ENCODE data around the gene RALGAPB. TPM values are rescaled to one million over a fixed set of nuclear protein-coding genes. Genes with fewer than 3 reads are reported as not detected.

Gene RALGAPB
- total RNA-seq, 1 experiment from 2014 or later, result 30.4 TPM

DNA sequence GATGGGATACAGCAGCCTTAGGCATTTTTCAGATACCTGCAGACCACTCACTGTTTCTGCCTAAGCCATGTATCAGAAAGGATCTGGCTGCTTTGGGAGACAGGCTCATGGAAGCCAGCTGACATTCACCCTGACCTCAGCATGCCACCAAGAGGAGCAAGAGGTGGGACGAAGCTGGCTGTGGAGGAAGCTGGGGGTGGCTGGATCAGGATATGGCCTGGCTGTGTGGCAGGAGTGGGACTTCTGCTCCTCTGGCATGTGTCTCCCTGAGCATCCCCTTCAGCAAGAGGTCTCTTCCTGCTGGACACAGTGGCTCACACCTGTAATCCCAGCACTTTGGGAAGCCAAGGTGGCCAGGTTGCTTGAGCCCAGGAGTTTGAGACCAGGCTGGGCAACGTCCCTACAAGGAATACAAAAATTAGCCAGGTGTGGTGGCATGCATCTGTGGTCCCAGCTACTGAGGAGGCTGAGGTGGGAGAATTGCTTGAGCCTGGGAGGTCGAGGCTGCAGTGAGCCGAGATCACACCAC lies 109.3 kb downstream of the RALGAPB start:
- no peaks in the 10 kb centered on the region for H3K9me2 ChIP-seq (replicated peaks; ENCODE audit: low read length)
- no peak overlapping the region for H3K9ac ChIP-seq (ENCODE audit: low read length)
- H3K79me2 ChIP-seq (ENCODE audit: low read length), result no peaks in the 10 kb centered on the region
- DNase-seq, result no peak
- no peaks in the 10 kb centered on the region for H3K4me1 ChIP-seq (ENCODE audit: insufficient read depth, low read length)
- H3K4me3 ChIP-seq (ENCODE audit: low read length), result no peak overlapping the region
- no TSS peak for BruUV-seq (replicated peaks)
- TF ChIP-seq EZH2phosphoT487 (IDR thresholded peaks at IDR 0.05; ENCODE audit: borderline replicate concordance, low read length), result no peak
- TF ChIP-seq CTCF (conservative IDR thresholded peaks at IDR 0.05; ENCODE audit: low read depth, low read length), result no peak
- no peak for TF ChIP-seq EZH2 (IDR thresholded peaks at IDR 0.05; ENCODE audit: low read length, unreplicated experiment)
- POLR2A ChIA-PET (ENCODE audit: unreplicated experiment), result no interaction called here
- H3K4me2 ChIP-seq (ENCODE audit: low read length), result no peak overlapping the region
- H3F3A ChIP-seq (ENCODE audit: low read length, unreplicated experiment), result no peaks in the 10 kb centered on the region
- intact Hi-C loops (cut with micrococcal nuclease), result no loop called here
- peaks cover 4% of the 10 kb centered on the region; the same call in 1 of the 2 replicates for H3K36me3 ChIP-seq (ENCODE audit: low read depth, low read length)
- CTCF ChIA-PET, result no interaction called here
- no peaks in the 10 kb centered on the region for H3K27me3 ChIP-seq (ENCODE audit: low read length)
- H2AFZ ChIP-seq (ENCODE audit: low read length), result no peak overlapping the region
- H3K27ac ChIP-seq (ENCODE audit: low read length), result no peak overlapping the region
- ATAC-seq, result no peak
- no peaks in the 10 kb centered on the region for H4K20me1 ChIP-seq (ENCODE audit: low read length)
- H3K9me3 ChIP-seq (ENCODE audit: low read length), result no peaks in the 10 kb centered on the region

DNA sequence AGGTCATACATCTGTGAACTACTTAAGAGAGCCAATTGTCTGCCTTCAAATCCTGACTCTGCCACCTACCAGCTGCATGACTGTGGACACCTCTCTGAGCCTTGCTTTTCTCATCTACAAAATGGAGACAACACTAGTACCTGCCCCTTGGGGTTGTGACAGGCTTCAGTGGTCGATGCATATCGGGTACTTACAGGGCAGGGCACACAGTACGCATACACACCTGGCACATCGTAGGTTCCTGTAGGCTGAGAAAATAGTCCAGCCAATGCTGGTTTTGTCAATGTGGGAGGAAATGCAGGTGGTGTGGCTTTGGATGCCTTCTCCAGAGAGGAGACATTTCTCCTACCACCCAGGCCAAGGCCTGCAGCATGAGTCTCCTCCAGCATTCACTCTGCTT lies 110.7 kb downstream of the RALGAPB start:
- Histone ChIP-seq H2AFZ (ENCODE audit: low read length) (no peak overlapping the region), H3K27me3 (ENCODE audit: low read length) (no peaks in the 10 kb centered on the region), H3K27ac (ENCODE audit: low read length) (no peak overlapping the region), H3K9me2 (replicated peaks; ENCODE audit: low read length) (no peaks in the 10 kb centered on the region), H3K36me3 (ENCODE audit: low read depth, low read length) (no peaks in the 10 kb centered on the region), H3F3A (ENCODE audit: low read length, unreplicated experiment) (no peaks in the 10 kb centered on the region), H3K4me3 (ENCODE audit: low read length) (no peak overlapping the region), H3K9ac (ENCODE audit: low read length) (no peak overlapping the region), H4K20me1 (ENCODE audit: low read length) (no peaks in the 10 kb centered on the region), H3K9me3 (ENCODE audit: low read length) (no peaks in the 10 kb centered on the region), H3K4me2 (ENCODE audit: low read length) (no peak overlapping the region), H3K79me2 (ENCODE audit: low read length) (no peaks in the 10 kb centered on the region), H3K4me1 (ENCODE audit: insufficient read depth, low read length) (no peaks in the 10 kb centered on the region)
- TF ChIP-seq CTCF (conservative IDR thresholded peaks at IDR 0.05; ENCODE audit: low read depth, low read length) (no peak), EZH2 (IDR thresholded peaks at IDR 0.05; ENCODE audit: low read length, unreplicated experiment) (no peak), EZH2phosphoT487 (IDR thresholded peaks at IDR 0.05; ENCODE audit: borderline replicate concordance, low read length) (no peak)
- CTCF ChIA-PET, result no interaction called here
- intact Hi-C loops (cut with micrococcal nuclease), result no loop called here
- no TSS peak for BruUV-seq (replicated peaks)
- ATAC-seq (no peak), DNase-seq (no peak)
- POLR2A ChIA-PET (ENCODE audit: unreplicated experiment), result no interaction called here

GRCh38 chr20:38584099-38584763 lies 111.6 kb downstream of the RALGAPB start:
- H3K9ac ChIP-seq (ENCODE audit: low read length), result no peak overlapping the region
- H3K27me3 ChIP-seq (ENCODE audit: low read length), result no peaks in the 10 kb centered on the region
- no peaks in the 10 kb centered on the region for H3F3A ChIP-seq (ENCODE audit: low read length, unreplicated experiment)
- no peaks in the 10 kb centered on the region for H3K36me3 ChIP-seq (ENCODE audit: low read depth, low read length)
- no peak overlapping the region for H2AFZ ChIP-seq (ENCODE audit: low read length)
- no peaks in the 10 kb centered on the region for H3K9me3 ChIP-seq (ENCODE audit: low read length)
- no peak overlapping the region for H3K27ac ChIP-seq (ENCODE audit: low read length)
- no peak for ATAC-seq
- no peaks in the 10 kb centered on the region for H4K20me1 ChIP-seq (ENCODE audit: low read length)
- BruUV-seq (replicated peaks), result no TSS peak
- TF ChIP-seq EZH2phosphoT487 (IDR thresholded peaks at IDR 0.05; ENCODE audit: borderline replicate concordance, low read length), result no peak
- TF ChIP-seq CTCF (conservative IDR thresholded peaks at IDR 0.05; ENCODE audit: low read depth, low read length), result no peak
- TF ChIP-seq EZH2 (IDR thresholded peaks at IDR 0.05; ENCODE audit: low read length, unreplicated experiment), result no peak
- CTCF ChIA-PET, result no interaction called here
- intact Hi-C loops (cut with micrococcal nuclease), result no loop called here
- H3K9me2 ChIP-seq (replicated peaks; ENCODE audit: low read length), result no peaks in the 10 kb centered on the region
- H3K4me1 ChIP-seq (ENCODE audit: insufficient read depth, low read length), result no peaks in the 10 kb centered on the region
- H3K79me2 ChIP-seq (ENCODE audit: low read length), result no peaks in the 10 kb centered on the region
- no peak for DNase-seq
- POLR2A ChIA-PET (ENCODE audit: unreplicated experiment), result no interaction called here
- no peak overlapping the region for H3K4me3 ChIP-seq (ENCODE audit: low read length)
- H3K4me2 ChIP-seq (ENCODE audit: low read length), result no peak overlapping the region
